ENCODE results near the gene SUSD4.

- TF ChIP-seq GATA2 (IDR thresholded peaks at IDR 0.05; ENCODE audit: low read depth, low read length) (no peak), GATA3 (IDR thresholded peaks at IDR 0.05; ENCODE audit: low read depth, low read length) (no peak)
These were observed 92.7 kb downstream of the SUSD4 start for GRCh38 chr1:223271085-223271781.
